Parathyroid adenoma (tissue), 2 donors: ENCODE data around the gene NEK4.

Source experiments
- H2AFZ ChIP-seq: fragments of 300-600 bp; sonication (generic); one replicate; pipeline ENCODE4 v1.7.0; 2017; ENCODE audit warnings: antibody characterized with exemption, mild to moderate bottlenecking
- H3K27ac ChIP-seq: fragments of 300-600 bp; sonication (generic); one replicate; pipeline ENCODE4 v1.7.0; 2017
- H3K27me3 ChIP-seq: fragments of 300-600 bp; sonication (generic); one replicate; pipeline ENCODE4 v1.7.0; 2017; ENCODE audit warnings: low read length; ENCODE audit not compliant: control insufficient read depth, insufficient read depth
- H3K36me3 ChIP-seq: fragments of 300-600 bp; sonication (generic); one replicate; pipeline ENCODE4 v1.7.0; 2017; ENCODE audit warnings: low read length; ENCODE audit not compliant: control insufficient read depth, insufficient read depth
- H3K4me1 ChIP-seq: fragments of 300-600 bp; sonication (generic); one replicate; pipeline ENCODE4 v1.7.0; 2017; ENCODE audit warnings: control low read depth
- H3K4me2 ChIP-seq: fragments of 300-600 bp; sonication (generic); one replicate; pipeline ENCODE4 v1.7.0; 2017; ENCODE audit warnings: low read length
- H3K4me3 ChIP-seq: fragments of 300-600 bp; sonication (generic); one replicate; pipeline ENCODE4 v1.7.0; 2017; ENCODE audit warnings: low read depth, low read length
- H3K79me2 ChIP-seq: fragments of 300-600 bp; sonication (generic); one replicate; pipeline ENCODE4 v1.7.0; 2017; ENCODE audit warnings: control low read depth
- H3K9ac ChIP-seq: fragments of 300-600 bp; sonication (generic); one replicate; pipeline ENCODE4 v1.7.0; 2017; ENCODE audit warnings: mild to moderate bottlenecking
- H3K9me3 ChIP-seq: fragments of 300-600 bp; sonication (generic); one replicate; pipeline ENCODE4 v1.7.0; 2017; ENCODE audit warnings: low read length; ENCODE audit not compliant: control insufficient read depth
- CTCF ChIP-seq: fragments of 300-600 bp; sonication (generic); IDR thresholded peaks from one replicate; pipeline ENCODE4 v1.7.0; 2017; ENCODE audit warnings: antibody characterized with exemption, mild to moderate bottlenecking
- donor health status: primary hyperparathyroidism.

NEK4 gene

GRCh38 chr3:52684184-52684583, 86.6 kb downstream of the NEK4 start:
- Histone ChIP-seq H3K79me2 (peaks cover 34% of the 10 kb centered on the region), H2AFZ (no peak overlapping the region), H3K4me1 (peaks cover 3% of the 10 kb centered on the region), H3K9ac (no peak overlapping the region), H3K4me3 (peak overlapping the region; percentile 83), H3K36me3 (no peaks in the 10 kb centered on the region), H3K9me3 (no peaks in the 10 kb centered on the region), H3K27ac (no peak overlapping the region), H3K4me2 (peak overlapping the region; percentile 92), H3K27me3 (no peaks in the 10 kb centered on the region)
- TF ChIP-seq CTCF, result no peak

DNA sequence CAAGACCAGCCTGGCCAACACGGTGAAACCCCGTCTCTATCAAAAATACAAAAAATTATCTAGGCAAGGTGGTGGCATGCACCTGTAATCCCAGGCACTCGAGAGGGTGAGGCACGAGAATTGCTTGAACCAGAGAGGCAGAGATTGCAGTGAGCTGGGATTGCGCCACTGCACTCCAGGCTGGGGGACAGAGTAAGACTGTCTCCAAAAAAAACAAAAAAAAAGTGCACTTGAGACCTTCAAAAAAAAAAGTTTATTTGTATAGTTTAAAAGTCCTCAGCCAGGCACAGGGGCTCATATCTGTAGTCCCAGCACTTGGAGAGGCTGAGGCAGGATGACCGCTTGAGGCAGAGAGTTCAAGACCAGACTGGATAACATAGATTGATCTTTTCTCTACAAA, 87.1 kb downstream of the NEK4 start:
- Histone ChIP-seq H3K9ac (no peak overlapping the region), H3K36me3 (no peaks in the 10 kb centered on the region), H2AFZ (no peak overlapping the region), H3K79me2 (peaks cover 34% of the 10 kb centered on the region), H3K4me1 (peaks cover 3% of the 10 kb centered on the region), H3K4me2 (no peak overlapping the region), H3K9me3 (no peaks in the 10 kb centered on the region), H3K4me3 (no peak overlapping the region), H3K27me3 (no peaks in the 10 kb centered on the region), H3K27ac (no peak overlapping the region)
- no peak for TF ChIP-seq CTCF

- H3K4me2 ChIP-seq, result no peak overlapping the region
- H3K9ac ChIP-seq, result no peak overlapping the region
- no peaks in the 10 kb centered on the region for H3K36me3 ChIP-seq
- H3K4me3 ChIP-seq, result no peak overlapping the region
- H3K27me3 ChIP-seq, result no peaks in the 10 kb centered on the region
- no peak for TF ChIP-seq CTCF
- H3K4me1 ChIP-seq, result peaks cover 3% of the 10 kb centered on the region
- peaks cover 43% of the 10 kb centered on the region for H3K79me2 ChIP-seq
- H3K27ac ChIP-seq, result no peak overlapping the region
- H3K9me3 ChIP-seq, result no peaks in the 10 kb centered on the region
- H2AFZ ChIP-seq, result no peak overlapping the region
Observed at GRCh38 chr3:52682016-52682415, 88.7 kb downstream of the NEK4 start.

GRCh38 chr3:52681596-52681995, 89.1 kb downstream of the NEK4 start:
- Histone ChIP-seq H3K9ac (no peak overlapping the region), H3K4me2 (no peak overlapping the region), H3K9me3 (no peaks in the 10 kb centered on the region), H2AFZ (no peak overlapping the region), H3K27me3 (no peaks in the 10 kb centered on the region), H3K27ac (no peak overlapping the region), H3K4me3 (no peak overlapping the region), H3K79me2 (peaks cover 47% of the 10 kb centered on the region), H3K36me3 (no peaks in the 10 kb centered on the region), H3K4me1 (peaks cover 3% of the 10 kb centered on the region)
- TF ChIP-seq CTCF, result no peak

- Histone ChIP-seq H3K9me3 (no peaks in the 10 kb centered on the region), H3K4me2 (no peak overlapping the region), H3K4me3 (no peak overlapping the region), H3K9ac (no peak overlapping the region), H2AFZ (no peak overlapping the region), H3K79me2 (peaks cover 52% of the 10 kb centered on the region), H3K4me1 (peaks cover 3% of the 10 kb centered on the region), H3K36me3 (no peaks in the 10 kb centered on the region), H3K27ac (no peak overlapping the region), H3K27me3 (no peaks in the 10 kb centered on the region)
- TF ChIP-seq CTCF, result no peak
Observed at GRCh38 chr3:52679811-52680210, 90.9 kb downstream of the NEK4 start.
